ENCODE data around the gene MLST8.

GRCh38 chr16:2160915-2161551, 44.2 kb upstream of the MLST8 start:
- no peak for TF ChIP-seq CTCF (IDR thresholded peaks at IDR 0.05)
- no peak for TF ChIP-seq POLR2A (IDR thresholded peaks at IDR 0.05)

Data from body of pancreas (tissue), 4 donors.